Tongue (tissue), 2 donors: Measurements from ENCODE around the gene KCNRG. TPM values are rescaled to one million over a fixed set of nuclear protein-coding genes. Genes with fewer than 3 reads are reported as not detected.

Experiments used
- small RNA-seq: library from RNA; depleted of rRNA; stranded (forward); fragments of <200 nt; gene quantifications from one replicate; pipeline ENCODE3, GENCODE V24; 2014; ENCODE audit warnings: low replicate concordance
- total RNA-seq: library from RNA; depleted of rRNA; stranded (reverse); fragments of >200 nt; gene quantifications from one replicate; pipeline ENCODE4 v1.2.3, GENCODE V29; 2014

The KCNRG gene
- total RNA-seq, 1 donor from 2014 or later = 4.3 TPM

Small RNAs within 50 kb of the gene (small RNA-seq; reads per million reads assigned to genes)
- gene MIR16-1 (1.3 reads per million, percentile 87 among the genes with 10 or more reads in this experiment), gene MIR3613 (4.4 reads per million, percentile 92 among the genes with 10 or more reads in this experiment), gene RF02105 (not detected), gene RF02106 (not detected), gene RF02107 (not detected), gene RF02108 (not detected)

Other genes with a start within 250 kb of the KCNRG start
- gene KPNA3, start 222.8 kb upstream of the KCNRG start, total RNA-seq = 61.3 TPM
- gene SPRYD7, start 79.1 kb upstream of the KCNRG start, total RNA-seq = 6.4 TPM
- 31.5 TPM for gene TRIM13, start 18.4 kb upstream of the KCNRG start, total RNA-seq